IMR-90 (cell line): ENCODE results near the gene TSSK3. TPM values are rescaled to one million over a fixed set of nuclear protein-coding genes. Genes with fewer than 3 reads are reported as not detected.

Experiments
- ATAC-seq: fragments of 200-7000 bp; cut with Tn5 transposase; 2 replicates; pipeline ENCODE4 v1.9.1; 2020; ENCODE audit warnings: low read depth, mild to moderate bottlenecking, moderate library complexity
- BruUV-seq: library from RNA; stranded (reverse); fragments of 400-500 nt; replicated peaks from 2 replicates; lab custom pipeline; 2021; lab: Mats Ljungman, UMichigan
- CTCF ChIA-PET: fragments of 300-600 bp; formaldehyde crosslinking; extraction: SDS; loops from one replicate; lab custom pipeline; 2021; ENCODE audit warnings: antibody characterized with exemption; lab: Yijun Ruan, JAX
- POLR2A ChIA-PET: fragments of 300-600 bp; sonication (Branson Sonifier 250); formaldehyde crosslinking; loops from one replicate; lab custom pipeline; 2022; ENCODE audit warnings: antibody characterized with exemption; ENCODE audit not compliant: unreplicated experiment; lab: Charles Lee
- DNase-seq: peaks from one replicate; pipeline ENCODE4 v3.0.0; 2013
- H2AFZ ChIP-seq: replicated peaks from 2 replicates; pipeline ENCODE3; 2013; ENCODE audit warnings: low read length, mild to moderate bottlenecking; ENCODE audit not compliant: poor library complexity
- H2AK5ac ChIP-seq: 2 replicates; pipeline ENCODE4 v1.6.1; 2013; ENCODE audit warnings: low read depth, low read length, inconsistent platforms
- H2AK9ac ChIP-seq: replicated peaks from 2 replicates; pipeline ENCODE3; 2013; ENCODE audit warnings: mild to moderate bottlenecking, low read depth, low read length, moderate library complexity; ENCODE audit not compliant: poor library complexity
- H2BK120ac ChIP-seq: 2 replicates; pipeline ENCODE4 v1.6.1; 2013; ENCODE audit warnings: low read depth, low read length, inconsistent platforms
- H2BK15ac ChIP-seq: 3 replicates; pipeline ENCODE4 v1.6.1; 2013; ENCODE audit warnings: low read depth, low read length, inconsistent platforms
- H2BK20ac ChIP-seq: 2 replicates; pipeline ENCODE4 v1.6.1; 2013; ENCODE audit warnings: low read depth, mild to moderate bottlenecking, inconsistent platforms, low read length, moderate library complexity
- H2BK5ac ChIP-seq: 2 replicates; pipeline ENCODE4 v1.6.1; 2013; ENCODE audit warnings: mild to moderate bottlenecking, low read depth, low read length, inconsistent platforms; ENCODE audit not compliant: poor library complexity, severe bottlenecking
- H3K14ac ChIP-seq: replicated peaks from 2 replicates; pipeline ENCODE4 v1.6.1; 2013; ENCODE audit warnings: low read depth, low read length, inconsistent platforms
- H3K18ac ChIP-seq: 2 replicates; pipeline ENCODE4 v1.6.1; 2013; ENCODE audit warnings: low read depth, low read length, control low read depth
- H3K23ac ChIP-seq: 2 replicates; pipeline ENCODE4 v1.6.1; 2013; ENCODE audit warnings: low read depth, low read length, inconsistent platforms
- H3K27ac ChIP-seq: 2 replicates; pipeline ENCODE4 v1.5.1; 2013; ENCODE audit warnings: mild to moderate bottlenecking, control low read depth, low read length; ENCODE audit not compliant: insufficient read depth
- H3K27me3 ChIP-seq: 2 replicates; pipeline ENCODE4 v1.6.1; 2013; ENCODE audit warnings: low read length; ENCODE audit not compliant: control insufficient read depth, insufficient read depth
- H3K36me3 ChIP-seq: 2 replicates; pipeline ENCODE4 v1.6.1; 2013; ENCODE audit warnings: low read length, mixed read lengths; ENCODE audit not compliant: control insufficient read depth, insufficient read depth
- H3K4ac ChIP-seq: 2 replicates; pipeline ENCODE4 v1.6.1; 2013; ENCODE audit warnings: low read depth, low read length, inconsistent platforms
- H3K4me1 ChIP-seq: 2 replicates; pipeline ENCODE4 v1.6.1; 2013; ENCODE audit warnings: low read length, mixed read lengths; ENCODE audit not compliant: control insufficient read depth, insufficient read depth
- H3K4me2 ChIP-seq: 2 replicates; pipeline ENCODE4 v1.6.1; 2013; ENCODE audit warnings: low read depth, mild to moderate bottlenecking, control low read depth, low read length, moderate library complexity
- H3K4me3 ChIP-seq: 2 replicates; pipeline ENCODE4 v1.5.1; 2013; ENCODE audit warnings: low read depth, mild to moderate bottlenecking, control low read depth, low read length, moderate library complexity; ENCODE audit not compliant: insufficient read depth
- H3K56ac ChIP-seq: 2 replicates; pipeline ENCODE4 v1.6.1; 2013; ENCODE audit warnings: low read length, inconsistent platforms; ENCODE audit not compliant: insufficient read depth; ENCODE audit errors: extremely low read depth
- H3K79me1 ChIP-seq, 2 experiments: 2 replicates each; pipeline ENCODE4 v1.6.1; 2013; ENCODE audit warnings: low read length in 2 of 2, inconsistent platforms in 1 of 2, low read depth in 1 of 2
- H3K9ac ChIP-seq: 2 replicates; pipeline ENCODE4 v1.6.1; 2013; ENCODE audit warnings: low read depth, low read length, control low read depth
- H3K9me1 ChIP-seq: 2 replicates; pipeline ENCODE4 v1.6.1; 2013; ENCODE audit warnings: low read length, inconsistent platforms; ENCODE audit not compliant: insufficient read depth
- H3K9me3 ChIP-seq: 2 replicates; pipeline ENCODE4 v1.6.1; 2013; ENCODE audit warnings: low read length; ENCODE audit not compliant: control insufficient read depth, insufficient read depth
- H4K20me1 ChIP-seq: 2 replicates; pipeline ENCODE4 v1.6.1; 2013; ENCODE audit warnings: low read length, inconsistent platforms; ENCODE audit not compliant: insufficient read depth
- H4K5ac ChIP-seq: 2 replicates; pipeline ENCODE4 v1.6.1; 2013; ENCODE audit warnings: mild to moderate bottlenecking, low read depth, low read length, control low read depth
- H4K8ac ChIP-seq, 2 experiments: 2 replicates each; pipeline ENCODE4 v1.6.1; 2013; ENCODE audit warnings: low read depth in 2 of 2, low read length in 2 of 2, control low read depth in 1 of 2, inconsistent platforms in 1 of 2
- H4K91ac ChIP-seq: 2 replicates; pipeline ENCODE4 v1.6.1; 2013; ENCODE audit warnings: low read depth, low read length, inconsistent platforms; ENCODE audit not compliant: insufficient read depth
- BHLHE40 ChIP-seq: fragments of 150-350 bp; IDR thresholded peaks from 2 replicates; pipeline ENCODE4 v1.6.1; 2016; ENCODE audit warnings: mild to moderate bottlenecking, low read depth, low read length
- CEBPB ChIP-seq: IDR thresholded peaks from 2 replicates; pipeline ENCODE4 v1.6.1; 2012; ENCODE audit warnings: low read depth, low read length, improper control_type of control experiment
- FOS ChIP-seq: fragments of 150-350 bp; IDR thresholded peaks from 2 replicates; pipeline ENCODE4 v1.6.1; 2016; ENCODE audit warnings: low read depth, low read length
- MAFK ChIP-seq: IDR thresholded peaks from 2 replicates; pipeline ENCODE4 v1.6.1; 2012; ENCODE audit warnings: low read depth, low read length, improper control_type of control experiment
- POLR2A ChIP-seq: IDR thresholded peaks from 2 replicates; pipeline ENCODE4 v1.6.1; 2012; ENCODE audit warnings: mild to moderate bottlenecking, low read depth, low read length
- RAD21 ChIP-seq: IDR thresholded peaks from 2 replicates; pipeline ENCODE4 v1.6.1; 2012; ENCODE audit warnings: low read length, improper control_type of control experiment
- RFX5 ChIP-seq: IDR thresholded peaks from 2 replicates; pipeline ENCODE4 v1.8.0; 2012; ENCODE audit warnings: low read depth, mild to moderate bottlenecking, low read length, moderate library complexity
- SMC3 ChIP-seq: fragments of 150-350 bp; IDR thresholded peaks from 2 replicates; pipeline ENCODE4 v1.6.1; 2016; ENCODE audit warnings: low read depth, mild to moderate bottlenecking, antibody characterized with exemption, low read length, moderate library complexity
- WGBS, 2 experiments: methylation state at CpG; one replicate each; pipeline versions ENCODE4 v1.1.5 to v1.1.7; 2013; ENCODE audit warnings: missing lambda C conversion rate in 2 of 2; ENCODE audit not compliant: insufficient read length in 1 of 2; ENCODE audit errors: extremely low coverage in 2 of 2; 5-methylcytosine and 5-hydroxymethylcytosine counted together
- dilution Hi-C: fragments of 300-500 bp; cut with HindIII; formaldehyde crosslinking; loops from one replicate; pipeline ENCODE4 v1.14.3; 2018; ENCODE audit warnings: low sequenced_read_pairs; ENCODE audit not compliant: unreplicated experiment
- in situ Hi-C: fragments of 300-500 bp; cut with MboI; formaldehyde crosslinking; loops from 3 replicates; pipeline ENCODE4 v1.14.3; 2019; ENCODE audit warnings: low sequenced_read_pairs, inconsistent platforms, mixed read lengths
- intact Hi-C: fragments of 100-400 bp; cut with micrococcal nuclease; formaldehyde crosslinking; loops from 2 replicates; pipeline ENCODE4 v1.10.0; 2022
- polyA plus RNA-seq, 3 experiments: library from polyadenylated mRNA; depleted of rRNA; stranded (reverse); fragments of >200 nt; gene quantifications; 2 replicates each; pipeline ENCODE4 v1.2.3, GENCODE V29; 2012; ENCODE audit warnings: low replicate concordance in 1 of 3
- total RNA-seq: library from RNA; depleted of rRNA; stranded (reverse); fragments of >200 nt; gene quantifications from 2 replicates; pipeline ENCODE4 v1.2.3, GENCODE V29; 2012
- TF ChIP-seq, protein P1 (sequence below): fragments of 150-350 bp; IDR thresholded peaks from 2 replicates; pipeline ENCODE4 v1.6.1; 2016; ENCODE audit warnings: low read depth, mild to moderate bottlenecking, low read length, moderate library complexity, borderline replicate concordance
- TF ChIP-seq, protein P2 (sequence below): fragments of 150-350 bp; IDR thresholded peaks from 2 replicates; pipeline ENCODE4 v1.6.1; 2017; ENCODE audit warnings: mild to moderate bottlenecking, antibody characterized with exemption, low read length, low read depth
- TF ChIP-seq, protein P3 (sequence below): conservative IDR thresholded peaks from 2 replicates; pipeline ENCODE4 v1.5.1; 2012; ENCODE audit warnings: mild to moderate bottlenecking, low read depth, low read length, improper control_type of control experiment

The TSSK3 gene
- total and polyA plus RNA-seq, 2 of the 4 experiments (the other 2 are of a cell fraction): 0.96 TPM; not detected in 1

DNA sequence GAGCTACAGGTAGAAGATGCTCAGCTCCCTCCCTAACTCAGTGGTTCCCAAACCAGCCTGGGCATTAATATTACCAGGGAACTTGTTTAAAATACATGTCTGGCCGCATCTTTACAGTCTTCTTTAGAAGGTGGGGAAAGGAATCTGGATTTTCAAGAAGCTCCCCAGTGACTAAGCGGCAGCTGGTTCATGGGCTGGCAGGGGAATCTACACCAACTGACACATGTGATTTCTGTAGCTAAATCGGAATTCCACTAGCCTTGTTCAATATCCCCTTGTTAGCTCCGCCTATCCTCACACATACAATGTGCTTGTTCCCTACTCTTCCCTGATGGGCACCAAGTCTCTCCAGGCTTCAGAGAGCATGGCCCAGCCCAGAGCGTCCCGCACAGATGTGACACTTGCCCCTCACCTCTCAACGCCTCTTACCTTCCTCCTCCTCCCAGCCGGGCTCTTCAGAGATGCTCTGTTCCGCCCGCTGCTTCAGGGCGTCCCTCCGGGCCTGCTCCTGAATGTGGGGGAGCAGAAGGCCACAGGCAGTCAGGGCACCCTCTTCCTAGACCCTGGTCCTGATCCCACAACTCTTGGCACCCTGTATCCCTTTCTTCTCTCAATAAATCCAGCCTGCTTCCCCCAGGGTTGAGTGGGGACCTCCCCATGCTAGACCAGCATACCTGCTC, 15.3 kb downstream of the TSSK3 start:
- ChIA-PET POLR2A (no interaction called here), CTCF (interaction anchor here (0.6 kb wide), 1 partner anchor 45 kb away, joined by 4 read pairs; no protein-coding TSS in a partner anchor)
- Histone ChIP-seq H2BK120ac (no peak overlapping the region), H3K56ac (no peak overlapping the region), H4K5ac (no peak overlapping the region), H2AFZ (no peak overlapping the region), H3K79me1 (peaks cover 0 to 2% of the 10 kb centered on the region in 2 experiments; a peak in 2 of 4 replicates), H3K9me3 (no peaks in the 10 kb centered on the region), H3K23ac (no peak overlapping the region), H3K4me2 (no peak overlapping the region), H3K36me3 (peaks cover 74% of the 10 kb centered on the region), H3K4me1 (no peaks in the 10 kb centered on the region), H3K4me3 (no peak overlapping the region), H3K4ac (no peak overlapping the region), H3K18ac (no peak overlapping the region), H3K9ac (no peak overlapping the region), H2BK5ac (no peak overlapping the region), H2AK5ac (no peak overlapping the region), H3K27me3 (no peaks in the 10 kb centered on the region), H2BK20ac (no peak overlapping the region), H4K91ac (no peak overlapping the region), H2BK15ac (no peak overlapping the region), H4K20me1 (no peaks in the 10 kb centered on the region), H3K9me1 (no peaks in the 10 kb centered on the region), H3K27ac (no peak overlapping the region), H3K14ac (no peak overlapping the region), H2AK9ac (no peak overlapping the region), H4K8ac (no peak overlapping the region)
- in situ Hi-C loops (no loop called here), dilution Hi-C loops (no loop called here), intact Hi-C loops (no loop called here)
- TF ChIP-seq RAD21 (no peak), FOS (no peak), CEBPB (no peak), BHLHE40 (no peak), RFX5 (no peak), POLR2A (no peak), SMC3 (no peak), MAFK (no peak)
- TF ChIP-seq, protein P1, sequence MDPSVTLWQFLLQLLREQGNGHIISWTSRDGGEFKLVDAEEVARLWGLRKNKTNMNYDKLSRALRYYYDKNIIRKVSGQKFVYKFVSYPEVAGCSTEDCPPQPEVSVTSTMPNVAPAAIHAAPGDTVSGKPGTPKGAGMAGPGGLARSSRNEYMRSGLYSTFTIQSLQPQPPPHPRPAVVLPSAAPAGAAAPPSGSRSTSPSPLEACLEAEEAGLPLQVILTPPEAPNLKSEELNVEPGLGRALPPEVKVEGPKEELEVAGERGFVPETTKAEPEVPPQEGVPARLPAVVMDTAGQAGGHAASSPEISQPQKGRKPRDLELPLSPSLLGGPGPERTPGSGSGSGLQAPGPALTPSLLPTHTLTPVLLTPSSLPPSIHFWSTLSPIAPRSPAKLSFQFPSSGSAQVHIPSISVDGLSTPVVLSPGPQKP: no peak
- TF ChIP-seq, protein P2, sequence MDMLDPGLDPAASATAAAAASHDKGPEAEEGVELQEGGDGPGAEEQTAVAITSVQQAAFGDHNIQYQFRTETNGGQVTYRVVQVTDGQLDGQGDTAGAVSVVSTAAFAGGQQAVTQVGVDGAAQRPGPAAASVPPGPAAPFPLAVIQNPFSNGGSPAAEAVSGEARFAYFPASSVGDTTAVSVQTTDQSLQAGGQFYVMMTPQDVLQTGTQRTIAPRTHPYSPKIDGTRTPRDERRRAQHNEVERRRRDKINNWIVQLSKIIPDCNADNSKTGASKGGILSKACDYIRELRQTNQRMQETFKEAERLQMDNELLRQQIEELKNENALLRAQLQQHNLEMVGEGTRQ: no peak
- TF ChIP-seq, protein P3, sequence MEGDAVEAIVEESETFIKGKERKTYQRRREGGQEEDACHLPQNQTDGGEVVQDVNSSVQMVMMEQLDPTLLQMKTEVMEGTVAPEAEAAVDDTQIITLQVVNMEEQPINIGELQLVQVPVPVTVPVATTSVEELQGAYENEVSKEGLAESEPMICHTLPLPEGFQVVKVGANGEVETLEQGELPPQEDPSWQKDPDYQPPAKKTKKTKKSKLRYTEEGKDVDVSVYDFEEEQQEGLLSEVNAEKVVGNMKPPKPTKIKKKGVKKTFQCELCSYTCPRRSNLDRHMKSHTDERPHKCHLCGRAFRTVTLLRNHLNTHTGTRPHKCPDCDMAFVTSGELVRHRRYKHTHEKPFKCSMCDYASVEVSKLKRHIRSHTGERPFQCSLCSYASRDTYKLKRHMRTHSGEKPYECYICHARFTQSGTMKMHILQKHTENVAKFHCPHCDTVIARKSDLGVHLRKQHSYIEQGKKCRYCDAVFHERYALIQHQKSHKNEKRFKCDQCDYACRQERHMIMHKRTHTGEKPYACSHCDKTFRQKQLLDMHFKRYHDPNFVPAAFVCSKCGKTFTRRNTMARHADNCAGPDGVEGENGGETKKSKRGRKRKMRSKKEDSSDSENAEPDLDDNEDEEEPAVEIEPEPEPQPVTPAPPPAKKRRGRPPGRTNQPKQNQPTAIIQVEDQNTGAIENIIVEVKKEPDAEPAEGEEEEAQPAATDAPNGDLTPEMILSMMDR: no peak
- no peak for ATAC-seq
- whole genome bisulfite sequencing, 2 experiments: 100% methylated on average over 1 of the region's 12 CpGs; no CpG with 5 or more reads in 1 of the 2 experiments
- DNase-seq: no peak
- no TSS peak for BruUV-seq
